K562 (cell line): ENCODE measurements around the gene TRPM4. TPM values are rescaled to one million over a fixed set of nuclear protein-coding genes. Genes with fewer than 3 reads are reported as not detected.

ENCODE experiments used
- FOXA1 ChIP-seq: fragments of 450-650 bp; IDR thresholded peaks from 2 replicates; pipeline ENCODE4 v1.6.1; 2016; ENCODE audit warnings: mild to moderate bottlenecking, borderline replicate concordance
- RBBP5 ChIP-seq: fragments of 200-600 bp; sonication (generic); IDR thresholded peaks from 2 replicates; pipeline ENCODE4 v1.6.1; 2012; ENCODE audit warnings: borderline replicate concordance, mild to moderate bottlenecking, low read length, control low read depth, inconsistent platforms; ENCODE audit not compliant: insufficient read depth, poor library complexity, severe bottlenecking
- RUNX1 ChIP-seq: sonication (generic); IDR thresholded peaks from 2 replicates; pipeline ENCODE4 v1.6.1; 2016; ENCODE audit warnings: antibody characterized with exemption, low read depth
- STAG1 ChIP-seq: sonication (generic); formaldehyde crosslinking; IDR thresholded peaks from 2 replicates; pipeline ENCODE4 v1.5.0; 2020; ENCODE audit warnings: missing genetic modification reagents, borderline replicate concordance
- ZBTB40 ChIP-seq, 2 experiments: fragments of 450-650 bp in 1 of 2; sonication (generic) in 1 of 2; formaldehyde crosslinking in 1 of 2; IDR thresholded peaks; 2 replicates each; pipeline versions ENCODE4 v1.7.1 to v1.9.0; 2016 to 2022; ENCODE audit warnings: inconsistent platforms in 1 of 2, mild to moderate bottlenecking in 1 of 2, missing genetic modification reagents in 1 of 2
- ZNF395 ChIP-seq: fragments of 200-800 bp; sonication (Bioruptor generic); IDR thresholded peaks from 2 replicates; pipeline ENCODE4 v1.6.1; 2017; ENCODE audit warnings: missing genetic modification characterization, missing compliant biosample characterization
- polyA plus RNA-seq, 8 experiments: library from polyadenylated mRNA; depleted of rRNA in 4 of 8; stranded (reverse) in 5 of 8; unstranded in 3 of 8; fragments of >200 nt; fragmentation: Nextera tagmentation in 2 of 8; fragmentation: Illumina TruSeq in 1 of 8; extraction: Ambion mirVana in 2 of 8; extraction: Trizol in 1 of 8; gene quantifications; 2 replicates each; pipeline versions ENCODE4 v1.2.1 to v1.2.3, GENCODE V29; 2011 to 2014; ENCODE audit warnings: inconsistent platforms in 1 of 8, missing spikeins in 1 of 8
- total RNA-seq, 7 experiments: library from RNA; depleted of rRNA in 6 of 7; stranded (reverse); fragments of >200 nt in 6 of 7; fragmentation: Illumina TruSeq in 2 of 7; extraction: Trizol in 2 of 7; gene quantifications; 2 replicates each; pipeline versions ENCODE4 v1.2.1 to v1.2.3, GENCODE V29; 2011 to 2021; ENCODE audit warnings: low replicate concordance in 1 of 7

TRPM4 gene
- total and polyA plus RNA-seq, 9 of the 15 experiments (the other 6 are each of a cell fraction or from before 2014, with no cell fraction given): 6.5 to 45.4 (median 15.2) TPM

- TF ChIP-seq ZBTB40 (IDR thresholded peaks at IDR 0.05) (peak; percentile 43; the same call in 1 of the 2 replicates), ZBTB40 (CRISPR knock-in tag; IDR thresholded peaks at IDR 0.05) (no peak), FOXA1 (no peak), ZNF395 (CRISPR knock-in tag) (0 out of 2 replicates have a peak, but pooled peaks have one; percentile 1), RUNX1 (no peak), STAG1 (CRISPR knock-in tag) (peak; percentile 63), RBBP5 (peak; percentile 41)
Measured at GRCh38 chr19:49119411-49120324, 37.9 kb upstream of the TRPM4 start, which contains the start of gene PPFIA3 (continued).
